GM18861 (cell line): ENCODE measurements around the gene NXN.
"Not testable (repeated sequence)": the region's sequence is repeated elsewhere in the genome, so short reads cannot be mapped to it uniquely, and the experiment has no call there.

Experiments
- ATAC-seq: cut with Tn5 transposase; IDR thresholded peaks from one replicate; pipeline ENCODE4 v1.9.1; 2021; ENCODE audit not compliant: unreplicated experiment

NXN gene

DNA sequence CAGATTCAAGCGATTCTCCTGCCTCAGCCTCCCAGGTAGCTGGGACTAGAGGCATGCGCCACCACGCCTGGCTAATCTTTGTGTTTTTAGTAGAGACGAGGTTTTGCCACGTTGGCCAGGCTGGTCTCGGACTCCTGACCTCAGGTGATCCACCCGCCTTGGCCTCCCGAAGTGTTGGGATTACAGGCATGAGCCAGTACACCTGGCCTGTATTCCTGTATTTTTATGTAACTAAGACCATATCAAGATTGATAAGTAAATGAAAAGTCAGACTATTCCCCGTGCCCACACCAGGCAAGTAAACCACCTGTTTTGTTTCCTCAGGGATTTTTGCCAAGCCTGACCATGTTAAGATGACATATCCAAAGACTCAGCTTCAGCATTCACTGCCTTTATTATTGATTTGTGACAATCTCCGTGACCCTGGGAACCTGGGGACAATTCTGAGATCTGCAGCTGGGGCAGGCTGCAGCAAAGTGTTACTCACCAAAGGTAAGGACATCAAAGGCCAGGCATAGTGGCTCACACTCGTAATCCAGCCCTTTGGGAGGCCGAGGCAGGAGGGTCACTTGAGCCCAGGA, 191.8 kb downstream of the NXN start:
- no peak for ATAC-seq

GRCh38 chr17:785901-786300, 193.7 kb downstream of the NXN start:
- not testable (repeated sequence) for ATAC-seq

DNA sequence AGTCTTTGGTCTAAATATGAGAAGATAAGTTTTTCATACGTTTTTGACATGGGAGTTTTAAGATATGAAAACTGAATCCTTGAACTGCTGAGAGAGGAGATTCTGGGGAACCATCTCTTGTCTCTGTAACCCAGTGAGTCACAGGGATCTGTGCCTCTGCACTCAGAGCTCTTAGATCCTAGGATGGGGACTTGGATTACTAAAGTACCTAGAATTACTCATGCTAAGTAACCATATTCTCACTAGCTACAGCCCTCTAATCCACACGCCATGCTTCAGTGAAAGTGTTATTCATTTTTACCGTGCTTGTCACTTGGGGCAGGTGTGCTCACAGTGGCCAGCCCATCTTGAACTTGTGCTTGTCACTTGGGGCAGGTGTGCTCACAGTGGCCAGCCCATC, 195.4 kb downstream of the NXN start:
- ATAC-seq = no peak

- peak; percentile 78 for ATAC-seq
Observed at GRCh38 chr17:781805-782731, 197.5 kb downstream of the NXN start, which contains the start of the genes GLOD4 and MRM3. TSS of gene GLOD4 (minus strand) at chr17:782280. CDS start at chr17:782255, 25 bp downstream. TSS of gene MRM3 (plus strand) at chr17:782353. CDS start at chr17:782379, 26 bp downstream.

- no peak for ATAC-seq
Observed at GRCh38 chr17:778096-778495, 201.5 kb downstream of the NXN start.

DNA sequence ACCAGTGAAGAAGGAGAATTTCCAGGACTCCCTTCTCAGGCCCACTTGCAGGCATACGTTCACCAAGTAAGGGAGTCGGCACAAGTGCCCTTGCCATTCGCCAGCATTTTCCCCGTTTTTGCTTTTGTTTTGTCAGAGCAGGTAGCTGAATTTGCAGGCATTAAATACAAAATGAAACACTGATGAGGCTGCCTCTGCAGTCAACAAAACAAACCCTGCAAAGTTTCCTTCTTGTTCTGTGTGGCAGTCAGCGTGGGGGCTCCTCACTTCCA, 205.3 kb downstream of the NXN start:
- no peak for ATAC-seq

- ATAC-seq = no peak
Observed at GRCh38 chr17:773467-774312, 205.9 kb downstream of the NXN start.

DNA sequence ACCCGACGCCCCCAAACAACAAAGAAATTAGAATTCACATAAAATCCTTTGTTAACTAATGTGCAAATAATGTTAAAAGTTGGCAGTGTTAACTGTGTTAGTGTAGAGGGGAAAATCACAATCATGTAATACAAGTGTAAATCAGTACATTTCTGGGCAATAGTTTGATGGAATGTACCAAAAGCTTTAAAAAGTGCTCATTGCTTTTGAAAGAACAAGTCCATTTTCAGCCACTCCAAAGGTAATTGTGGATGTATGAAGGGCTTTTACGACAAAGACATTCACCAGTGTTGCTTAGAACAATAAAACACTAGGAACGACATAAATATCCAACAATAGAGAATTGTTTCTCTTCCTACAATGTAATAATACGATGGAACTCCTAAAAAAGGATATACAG, 206.6 kb downstream of the NXN start:
- no peak for ATAC-seq

- ATAC-seq = no peak
Observed at GRCh38 chr17:767076-767475, 212.5 kb downstream of the NXN start.

GRCh38 chr17:760371-760770, 219.2 kb downstream of the NXN start:
- no peak for ATAC-seq

DNA sequence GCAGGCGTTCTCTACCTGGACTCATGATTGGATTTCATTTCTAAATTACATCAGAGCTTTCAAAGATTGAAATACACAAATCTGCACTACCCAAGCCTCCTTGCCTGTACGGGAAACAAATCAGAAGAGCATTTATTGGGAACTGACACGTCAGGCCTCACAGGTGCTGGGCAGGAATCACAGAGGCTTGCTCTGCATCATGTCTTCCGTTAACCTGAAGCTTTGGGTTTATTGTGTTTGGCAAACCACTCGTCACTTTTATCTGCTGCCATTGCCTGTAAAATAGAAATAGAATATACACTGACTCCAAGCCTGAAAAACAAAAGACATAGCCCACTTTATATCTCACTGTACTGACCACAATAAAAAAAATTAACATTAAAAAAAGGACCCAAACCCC, 219.6 kb downstream of the NXN start:
- ATAC-seq = no peak

DNA sequence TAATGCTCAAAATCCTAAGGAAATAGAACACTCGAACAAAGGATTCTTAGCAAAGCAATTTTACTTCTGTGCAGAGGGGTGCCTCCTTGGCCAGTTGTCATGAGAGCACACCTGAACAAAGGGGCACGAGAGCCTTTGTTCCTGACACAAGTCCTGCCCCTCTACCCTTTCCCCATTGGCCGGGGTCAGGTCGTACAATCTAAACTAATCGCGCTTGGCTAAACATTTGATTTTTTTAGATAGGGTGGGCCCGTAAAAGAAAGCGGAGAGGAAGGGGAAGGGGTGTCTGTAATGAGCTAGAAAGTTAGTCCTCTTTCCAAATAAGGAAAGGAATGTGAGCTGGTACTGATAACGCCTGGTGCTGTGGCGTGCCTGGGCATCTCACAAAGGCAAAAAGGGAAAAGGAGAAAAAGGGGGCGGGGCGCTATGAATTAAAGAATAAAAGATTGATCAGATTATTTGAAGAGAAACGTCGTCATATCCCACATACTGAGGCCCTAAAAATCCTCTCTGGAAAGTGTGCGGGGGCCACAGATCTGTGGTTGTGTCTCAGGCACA, 223.5 kb downstream of the NXN start:
- ATAC-seq = not testable (repeated sequence)

GRCh38 chr17:755319-755961, 224.1 kb downstream of the NXN start:
- not testable (repeated sequence) for ATAC-seq

- no peak for ATAC-seq
Observed at GRCh38 chr17:753418-753817, 226.2 kb downstream of the NXN start.

GRCh38 chr17:752620-753219, 226.9 kb downstream of the NXN start:
- ATAC-seq = no peak

DNA sequence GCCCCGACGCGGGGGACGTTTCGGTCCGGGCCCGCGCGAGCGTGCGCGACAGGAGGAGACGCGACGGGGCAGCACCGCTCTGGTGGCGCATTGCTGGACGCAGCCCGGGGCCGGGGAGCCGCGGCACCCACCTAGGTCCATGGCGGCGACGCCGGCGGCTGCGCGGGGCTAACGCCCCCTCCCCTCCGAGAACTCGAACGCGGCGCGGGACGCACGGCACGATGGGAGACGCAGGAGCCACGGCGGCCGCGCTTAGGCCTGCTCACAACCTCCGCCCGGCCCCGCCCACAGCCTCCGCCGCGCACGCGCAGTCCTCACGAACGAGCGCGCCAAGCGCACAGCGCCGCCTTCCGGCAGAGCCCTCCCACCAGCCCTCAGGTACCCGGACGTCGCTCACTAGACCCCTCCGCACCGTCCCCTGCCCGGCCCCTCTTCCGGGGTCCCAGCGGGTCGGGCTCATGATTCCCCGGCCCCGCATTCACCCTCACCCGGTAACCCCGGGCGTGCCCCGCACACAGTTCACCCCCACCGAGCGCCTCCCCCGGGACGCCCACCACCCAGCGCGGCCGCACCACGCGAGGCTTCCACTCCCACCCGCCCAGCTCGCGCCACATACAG, 227.5 kb downstream of the NXN start, which contains the start of gene GEMIN4:
Gene GEMIN4 (minus strand): TSS at position 263 of the 618 bp plus-strand sequence. CDS start 122 bp downstream, at position 141.
- ATAC-seq = peak; percentile 78

DNA sequence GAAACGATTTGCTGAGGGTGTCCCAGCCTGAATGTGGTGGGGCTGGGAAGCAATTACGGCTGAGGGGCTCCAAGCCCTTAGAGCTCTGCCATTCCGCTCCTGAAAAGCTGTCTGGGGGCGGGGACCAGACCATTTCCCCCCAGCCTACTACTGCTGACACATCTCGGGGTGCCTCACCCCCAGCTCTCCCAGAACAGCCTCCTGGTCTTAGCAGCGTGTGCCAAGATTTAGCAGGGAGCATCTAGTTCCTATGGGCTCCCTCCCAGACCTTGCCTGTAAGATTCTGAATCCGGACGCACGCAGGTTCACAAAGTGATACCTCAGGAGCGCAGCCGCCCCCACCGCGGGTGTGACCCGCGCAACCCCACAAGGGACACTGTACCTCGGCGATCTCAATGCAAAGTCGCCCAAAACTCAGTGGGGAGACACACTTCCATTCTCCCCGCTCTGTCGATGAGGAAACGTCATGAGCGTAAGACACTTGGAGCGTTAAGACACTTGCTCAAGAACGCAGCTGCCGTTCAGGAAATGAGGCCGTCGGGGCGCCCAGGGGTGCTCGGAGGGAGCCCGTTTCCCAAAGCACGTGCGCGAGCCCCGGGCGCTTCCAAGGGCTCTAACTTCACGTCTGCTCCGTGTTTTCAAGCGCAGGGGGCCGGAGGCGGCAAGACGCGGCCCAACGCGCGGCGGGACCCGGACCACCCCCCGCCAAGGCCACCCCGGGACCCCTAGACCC, 228.1 kb downstream of the NXN start:
- ATAC-seq = peak; percentile 23

DNA sequence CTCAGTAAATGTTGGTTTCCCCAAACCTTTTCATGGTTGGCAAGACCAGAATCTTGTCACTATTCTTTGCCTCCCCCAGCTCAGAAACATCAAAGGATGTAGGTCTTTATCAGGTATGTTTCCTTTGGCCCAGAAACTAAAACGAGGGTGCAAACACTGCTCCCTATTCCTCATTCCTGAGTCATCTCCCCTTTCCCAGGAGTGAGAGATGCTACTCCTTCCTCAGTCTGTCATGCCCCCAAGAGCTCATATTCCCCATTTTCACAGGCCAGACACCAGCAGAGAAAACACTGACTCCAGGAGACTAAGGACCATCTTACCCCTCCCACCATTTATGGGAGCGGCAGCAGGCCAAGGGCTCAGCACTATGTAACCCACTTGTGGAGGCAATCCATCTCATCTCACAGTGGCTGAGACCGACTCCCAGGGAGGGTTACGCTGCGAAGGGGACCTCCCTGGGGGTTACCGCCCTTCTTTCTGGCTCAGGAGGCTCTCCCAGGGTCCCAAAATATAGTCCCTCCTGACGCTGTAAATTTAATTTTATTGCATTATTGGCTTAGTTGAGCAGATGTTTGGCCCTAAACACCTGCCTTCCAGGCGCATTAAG, 229.0 kb downstream of the NXN start:
- ATAC-seq = no peak

- ATAC-seq = not testable (repeated sequence)
Observed at GRCh38 chr17:749359-749758, 230.2 kb downstream of the NXN start.
